AG10803 (cell line): ENCODE measurements around the gene POU4F3.

Source experiments
- DNase-seq: peaks from one replicate; pipeline ENCODE4 v3.0.0; 2010; ENCODE audit warnings: low read depth
- H3K4me3 ChIP-seq: 2 replicates; pipeline ENCODE4 v1.5.1; 2011; ENCODE audit warnings: mild to moderate bottlenecking, low read length, control low read depth
- CTCF ChIP-seq: conservative IDR thresholded peaks from 2 replicates; pipeline ENCODE4 v1.5.1; 2011; ENCODE audit warnings: mild to moderate bottlenecking, low read length, control low read depth, inconsistent platforms

The POU4F3 gene

GRCh38 chr5:146345240-146345577, 6.6 kb downstream of the POU4F3 start:
- TF ChIP-seq CTCF: no peak
- DNase-seq: no peak
- no peak overlapping the region for H3K4me3 ChIP-seq

- no peak overlapping the region for H3K4me3 ChIP-seq
- TF ChIP-seq CTCF: no peak
- no peak for DNase-seq
Observed at GRCh38 chr5:146345578-146346366, 7.1 kb downstream of the POU4F3 start.

GRCh38 chr5:146357126-146357525, 18.5 kb downstream of the POU4F3 start:
- no peak for TF ChIP-seq CTCF
- no peak for DNase-seq
- no peak overlapping the region for H3K4me3 ChIP-seq

- DNase-seq: no peak
- H3K4me3 ChIP-seq: no peak overlapping the region
- TF ChIP-seq CTCF: no peak
Observed at GRCh38 chr5:146359836-146360235, 21.2 kb downstream of the POU4F3 start.

- TF ChIP-seq CTCF: no peak
- no peak for DNase-seq
- H3K4me3 ChIP-seq: no peak overlapping the region
Observed at GRCh38 chr5:146363161-146363874, 24.7 kb downstream of the POU4F3 start.

GRCh38 chr5:146365618-146366017, 27.0 kb downstream of the POU4F3 start:
- no peak for DNase-seq
- TF ChIP-seq CTCF: no peak
- no peak overlapping the region for H3K4me3 ChIP-seq

- no peak for DNase-seq
- no peak for TF ChIP-seq CTCF
Observed at GRCh38 chr5:146366904-146367303, 28.3 kb downstream of the POU4F3 start.

More at GRCh38 chr5:146366904-146367303, 28.3 kb downstream of the POU4F3 start:
- H3K4me3 ChIP-seq: no peak overlapping the region
